Parathyroid adenoma (tissue), 2 donors: ENCODE measurements around the gene ADAMTSL2.

Experiments used
- H2AFZ ChIP-seq: fragments of 300-600 bp; sonication (generic); one replicate; pipeline ENCODE4 v1.7.0; 2017; ENCODE audit warnings: antibody characterized with exemption, mild to moderate bottlenecking
- H3K27ac ChIP-seq: fragments of 300-600 bp; sonication (generic); one replicate; pipeline ENCODE4 v1.7.0; 2017
- H3K27me3 ChIP-seq: fragments of 300-600 bp; sonication (generic); one replicate; pipeline ENCODE4 v1.7.0; 2017; ENCODE audit warnings: low read length; ENCODE audit not compliant: control insufficient read depth, insufficient read depth
- H3K36me3 ChIP-seq: fragments of 300-600 bp; sonication (generic); one replicate; pipeline ENCODE4 v1.7.0; 2017; ENCODE audit warnings: low read length; ENCODE audit not compliant: control insufficient read depth, insufficient read depth
- H3K4me1 ChIP-seq: fragments of 300-600 bp; sonication (generic); one replicate; pipeline ENCODE4 v1.7.0; 2017; ENCODE audit warnings: control low read depth
- H3K4me2 ChIP-seq: fragments of 300-600 bp; sonication (generic); one replicate; pipeline ENCODE4 v1.7.0; 2017; ENCODE audit warnings: low read length
- H3K4me3 ChIP-seq: fragments of 300-600 bp; sonication (generic); one replicate; pipeline ENCODE4 v1.7.0; 2017; ENCODE audit warnings: low read depth, low read length
- H3K79me2 ChIP-seq: fragments of 300-600 bp; sonication (generic); one replicate; pipeline ENCODE4 v1.7.0; 2017; ENCODE audit warnings: control low read depth
- H3K9ac ChIP-seq: fragments of 300-600 bp; sonication (generic); one replicate; pipeline ENCODE4 v1.7.0; 2017; ENCODE audit warnings: mild to moderate bottlenecking
- H3K9me3 ChIP-seq: fragments of 300-600 bp; sonication (generic); one replicate; pipeline ENCODE4 v1.7.0; 2017; ENCODE audit warnings: low read length; ENCODE audit not compliant: control insufficient read depth
- CTCF ChIP-seq: fragments of 300-600 bp; sonication (generic); IDR thresholded peaks from one replicate; pipeline ENCODE4 v1.7.0; 2017; ENCODE audit warnings: antibody characterized with exemption, mild to moderate bottlenecking
- donor health status: primary hyperparathyroidism.

The ADAMTSL2 gene

GRCh38 chr9:133540698-133541025 is 6.2 kb downstream of the ADAMTSL2 start:
- Histone ChIP-seq H3K9me3 (no peaks in the 10 kb centered on the region), H2AFZ (no peak overlapping the region), H3K27me3 (no peaks in the 10 kb centered on the region), H3K79me2 (no peaks in the 10 kb centered on the region), H3K9ac (no peak overlapping the region), H3K4me2 (no peak overlapping the region), H3K4me3 (no peak overlapping the region), H3K36me3 (no peaks in the 10 kb centered on the region), H3K4me1 (no peaks in the 10 kb centered on the region), H3K27ac (no peak overlapping the region)
- TF ChIP-seq CTCF: no peak

GRCh38 chr9:133542002-133542401 is 7.5 kb downstream of the ADAMTSL2 start:
- Histone ChIP-seq H3K9ac (no peak overlapping the region), H3K27ac (no peak overlapping the region), H3K27me3 (no peaks in the 10 kb centered on the region), H3K9me3 (no peaks in the 10 kb centered on the region), H3K4me1 (no peaks in the 10 kb centered on the region), H3K79me2 (no peaks in the 10 kb centered on the region), H2AFZ (no peak overlapping the region), H3K4me2 (no peak overlapping the region), H3K36me3 (no peaks in the 10 kb centered on the region), H3K4me3 (no peak overlapping the region)
- no peak for TF ChIP-seq CTCF

DNA sequence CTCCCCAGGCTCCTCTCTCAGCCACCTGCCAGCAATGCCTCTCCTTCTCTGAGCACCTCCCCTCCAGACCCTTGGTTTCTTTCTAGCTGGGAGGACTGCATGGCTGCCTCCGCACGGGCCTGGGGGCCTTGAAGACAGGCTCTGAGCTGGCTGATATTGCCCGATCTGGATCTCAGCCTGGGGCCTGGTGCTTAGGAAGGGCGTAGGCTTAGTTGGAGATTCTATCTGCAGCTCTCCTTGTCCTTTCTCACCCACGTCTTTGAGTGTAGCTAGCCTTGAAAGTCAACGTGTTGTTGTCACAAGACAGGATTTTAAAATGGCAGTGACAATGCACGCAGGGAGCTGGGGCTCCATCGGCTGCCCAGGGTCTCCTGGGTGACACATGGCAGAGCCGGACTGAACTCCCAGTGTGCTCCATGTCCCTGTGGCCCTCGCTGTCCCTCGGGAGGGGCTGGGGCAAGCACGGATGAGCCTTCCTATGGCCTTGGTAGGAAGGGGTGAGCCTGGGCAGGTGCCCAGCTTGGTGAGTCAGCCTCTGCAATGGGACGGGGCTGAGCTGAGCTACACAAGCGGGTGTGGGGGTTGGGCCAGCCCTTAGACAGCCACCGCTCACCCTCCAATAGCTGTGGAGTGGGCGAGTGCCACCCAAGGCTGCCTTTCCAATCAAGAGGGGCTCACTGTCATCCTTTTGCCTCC is 9.4 kb downstream of the ADAMTSL2 start:
- no peaks in the 10 kb centered on the region for H3K79me2 ChIP-seq
- H3K36me3 ChIP-seq: no peaks in the 10 kb centered on the region
- no peak overlapping the region for H3K9ac ChIP-seq
- H3K9me3 ChIP-seq: no peaks in the 10 kb centered on the region
- no peak for TF ChIP-seq CTCF
- H3K4me1 ChIP-seq: no peaks in the 10 kb centered on the region
- no peak overlapping the region for H3K27ac ChIP-seq
- no peaks in the 10 kb centered on the region for H3K27me3 ChIP-seq
- H2AFZ ChIP-seq: no peak overlapping the region
- no peak overlapping the region for H3K4me2 ChIP-seq
- no peak overlapping the region for H3K4me3 ChIP-seq

DNA sequence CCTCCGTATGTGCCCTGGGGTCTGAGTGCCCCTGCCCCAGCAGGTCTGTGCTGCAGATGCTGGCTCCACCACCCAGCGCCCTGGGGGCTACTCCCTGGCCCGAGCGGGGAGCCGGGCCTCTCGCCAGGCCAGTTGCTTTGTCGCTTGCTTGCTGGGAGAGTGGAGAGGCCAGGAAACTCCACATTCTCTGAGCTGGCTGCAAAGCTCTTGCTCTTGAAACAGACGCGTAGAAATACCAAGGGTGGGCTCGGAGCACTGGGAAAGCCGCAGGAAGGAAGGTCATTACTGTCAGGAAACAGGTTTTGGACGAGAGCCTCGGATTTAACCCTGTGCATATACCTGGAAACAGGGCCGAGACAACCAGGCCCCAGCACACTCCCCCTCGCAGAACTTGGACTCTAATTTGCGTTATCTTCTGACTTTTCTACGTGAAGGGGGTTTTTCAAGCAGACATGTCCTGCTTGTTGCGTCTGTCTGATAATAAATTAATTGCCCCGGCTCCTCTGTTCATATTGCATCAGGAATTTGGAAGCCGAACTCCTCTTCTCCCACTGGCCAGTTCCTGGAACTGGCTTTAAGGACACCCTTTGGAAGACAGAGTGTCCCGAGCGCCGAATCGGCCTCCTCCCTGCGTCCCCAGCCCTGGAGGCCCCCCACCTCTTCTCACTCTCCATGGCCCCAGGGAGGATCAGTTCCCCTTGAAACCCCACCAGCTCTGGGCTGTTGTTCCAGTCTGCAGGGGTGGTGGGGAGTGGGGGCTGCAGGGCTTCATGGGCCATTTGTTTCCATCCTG is 11.2 kb downstream of the ADAMTSL2 start:
- Histone ChIP-seq H3K27ac (no peak overlapping the region), H3K4me3 (no peak overlapping the region), H3K9ac (no peak overlapping the region), H3K79me2 (no peaks in the 10 kb centered on the region), H3K36me3 (no peaks in the 10 kb centered on the region), H3K4me1 (no peaks in the 10 kb centered on the region), H2AFZ (no peak overlapping the region), H3K27me3 (no peaks in the 10 kb centered on the region), H3K9me3 (no peaks in the 10 kb centered on the region), H3K4me2 (no peak overlapping the region)
- no peak for TF ChIP-seq CTCF
